ENCODE measurements around the gene CDH22. TPM values are rescaled to one million over a fixed set of nuclear protein-coding genes. Genes with fewer than 3 reads are reported as not detected.

Gene CDH22
- total RNA-seq, 1 experiment from 2014 or later: not detected

DNA sequence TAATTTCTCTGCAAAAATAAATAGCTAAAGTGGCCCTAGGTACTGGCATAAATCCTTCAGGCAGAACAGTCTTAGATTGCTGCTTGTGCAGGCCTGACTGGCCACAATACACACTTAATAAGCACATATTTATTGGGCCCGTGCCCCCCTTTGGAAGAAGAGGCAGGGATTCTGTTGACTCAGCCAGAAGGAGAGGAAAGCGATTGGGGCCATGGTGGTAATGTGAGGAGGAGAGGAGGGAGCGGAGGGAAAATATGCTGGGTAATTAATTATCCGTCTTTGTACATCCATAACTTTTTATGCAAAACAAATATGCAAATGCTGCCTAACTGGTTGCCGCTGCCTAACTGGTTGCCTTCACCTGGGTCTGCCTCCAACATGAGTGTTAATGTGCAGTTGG is 154.0 kb downstream of the CDH22 start:
- Histone ChIP-seq H3K27me3 (ENCODE audit: control insufficient read depth, insufficient read depth, low read length) (no peaks in the 10 kb centered on the region; the same call in 1 of the 2 replicates), H3K9me3 (ENCODE audit: control insufficient read depth, insufficient read depth, low read depth, low read length) (no peaks in the 10 kb centered on the region), H3K4me3 (ENCODE audit: low read depth in 2 of 2, low read length in 2 of 2) (no peak overlapping the region), H3K27ac (ENCODE audit: low read length) (no peak overlapping the region), H3K36me3 (ENCODE audit: control insufficient read depth, insufficient read depth, low read length) (no peaks in the 10 kb centered on the region), H3K4me1 (ENCODE audit: control insufficient read depth, insufficient read depth, low read length) (no peaks in the 10 kb centered on the region)
- intact Hi-C loops (cut with micrococcal nuclease; ENCODE audit: unreplicated experiment): no loop called here
- ChIA-PET CTCF (no interaction called here), POLR2A (no interaction called here)
- in situ Hi-C loops (cut with HindIII; ENCODE audit: low pct_unique_long_range_greater_than_20kb, low sequenced_read_pairs): no loop called here
- no peak for ATAC-seq
- BruUV-seq (replicated peaks): no TSS peak
- DNase-seq (ENCODE audit: low read depth, low spot score): no peak
- TF ChIP-seq TCF7L2 (IDR thresholded peaks at IDR 0.05; ENCODE audit: low read depth, low read length): no peak
- no peak for TF ChIP-seq POLR2AphosphoS5 (IDR thresholded peaks at IDR 0.05; ENCODE audit: low read depth, low read length)
- TF ChIP-seq REST (IDR thresholded peaks at IDR 0.05; ENCODE audit: insufficient read depth in 1 of 2, low read depth in 2 of 2, low read length in 1 of 2): no peak

- no TSS peak for BruUV-seq (replicated peaks)
- no peaks in the 10 kb centered on the region; the same call in 1 of the 2 replicates for H3K27me3 ChIP-seq (ENCODE audit: control insufficient read depth, insufficient read depth, low read length)
- no peaks in the 10 kb centered on the region for H3K36me3 ChIP-seq (ENCODE audit: control insufficient read depth, insufficient read depth, low read length)
- no peak overlapping the region for H3K27ac ChIP-seq (ENCODE audit: low read length)
- DNase-seq (ENCODE audit: low read depth, low spot score) (no peak), ATAC-seq (no peak)
- no peaks in the 10 kb centered on the region for H3K4me1 ChIP-seq (ENCODE audit: control insufficient read depth, insufficient read depth, low read length)
- in situ Hi-C loops (cut with HindIII; ENCODE audit: low pct_unique_long_range_greater_than_20kb, low sequenced_read_pairs): no loop called here
- intact Hi-C loops (cut with micrococcal nuclease; ENCODE audit: unreplicated experiment): no loop called here
- H3K4me3 ChIP-seq (ENCODE audit: low read depth in 2 of 2, low read length in 2 of 2): no peak overlapping the region
- POLR2A ChIA-PET: no interaction called here
- H3K9me3 ChIP-seq (ENCODE audit: control insufficient read depth, insufficient read depth, low read depth, low read length): no peaks in the 10 kb centered on the region
- CTCF ChIA-PET: no interaction called here
- no peak for TF ChIP-seq CTCF (IDR thresholded peaks at IDR 0.05)
- TF ChIP-seq REST (IDR thresholded peaks at IDR 0.05; ENCODE audit: insufficient read depth in 1 of 2, low read depth in 2 of 2, low read length in 1 of 2): no peak
- TF ChIP-seq POLR2AphosphoS5 (IDR thresholded peaks at IDR 0.05; ENCODE audit: low read depth, low read length): no peak
- no peak for TF ChIP-seq SIN3A (IDR thresholded peaks at IDR 0.05; ENCODE audit: borderline replicate concordance, insufficient read depth, low read depth, low read length)
- TF ChIP-seq TCF7L2 (IDR thresholded peaks at IDR 0.05; ENCODE audit: low read depth, low read length): no peak
Measured at GRCh38 chr20:46152824-46153586, 155.3 kb downstream of the CDH22 start.
